Ovary (tissue), 9 donors: ENCODE measurements around the gene SERPINE3. TPM values are rescaled to one million over a fixed set of nuclear protein-coding genes. Genes with fewer than 3 reads are reported as not detected.

ENCODE experiments used
- DNase-seq, 5 donors: peaks; one replicate each; pipeline ENCODE4 v3.0.0-alpha.2; 2019 to 2020
- H3K27ac ChIP-seq, 2 donors: fragments of 200-600 bp; one replicate each; pipeline versions ENCODE4 v1.5.1 to v1.8.0; 2019 to 2022
- H3K27me3 ChIP-seq: fragments of 200-600 bp; one replicate; pipeline ENCODE4 v1.8.0; 2022
- H3K36me3 ChIP-seq: fragments of 200-600 bp; sonication (generic); one replicate; pipeline ENCODE4 v1.5.1; 2019
- H3K4me1 ChIP-seq: one replicate; pipeline ENCODE4 v1.8.1; 2013; ENCODE audit warnings: mild to moderate bottlenecking, moderate library complexity; ENCODE audit not compliant: insufficient read depth
- H3K4me3 ChIP-seq: fragments of 200-600 bp; sonication (generic); one replicate; pipeline ENCODE4 v1.5.1; 2017
- H3K9me3 ChIP-seq, 2 donors: fragments of 200-600 bp in 1 of 2; sonication (generic) in 1 of 2; one replicate each; pipeline versions ENCODE4 v1.5.1 to v1.8.1; 2013 to 2019; ENCODE audit warnings: mild to moderate bottlenecking in 1 of 2, moderate library complexity in 1 of 2
- CTCF ChIP-seq, 3 donors: fragments of 450-650 bp in 2 of 3; fragments of 200-600 bp in 1 of 3; IDR thresholded peaks; one replicate each; pipeline versions ENCODE4 v1.5.1 to v1.8.0; 2016 to 2022; ENCODE audit warnings: antibody characterized with exemption in 3 of 3, mild to moderate bottlenecking in 1 of 3
- EP300 ChIP-seq: sonication (generic); formaldehyde crosslinking; IDR thresholded peaks from one replicate; pipeline ENCODE4 v1.6.1; 2017; ENCODE audit warnings: antibody characterized with exemption
- POLR2A ChIP-seq: fragments of 450-650 bp; IDR thresholded peaks from one replicate; pipeline ENCODE4 v1.6.1; 2017; ENCODE audit warnings: antibody characterized with exemption, mild to moderate bottlenecking, moderate library complexity
- WGBS, 3 donors: extraction: QIAGEN DNeasy Blood & Tissue Kit in 1 of 3; methylation state at CpG; one replicate each; pipeline versions ENCODE4 v1.1.5 to v1.1.7; 2013 to 2017; 5-methylcytosine and 5-hydroxymethylcytosine counted together
- intact Hi-C, 4 donors: fragments of 100-400 bp; cut with DNase I; formaldehyde crosslinking; loops; one replicate each; pipeline versions ENCODE4 v1.11.0 to v1.15.1; 2022 to 2023
- polyA plus RNA-seq, 2 donors: library from polyadenylated mRNA; stranded (reverse); fragments of 200-250 nt in 1 of 2; fragments of 350-450 nt in 1 of 2; fragmentation: Illumina TruSeq in 1 of 2; extraction: RNeasy Lipid Tissue Mini Kit (QIAGEN cat#74804) in 1 of 2; gene quantifications; one replicate each; pipeline ENCODE4 v1.2.3, GENCODE V29; 2013 to 2014
- total RNA-seq, 7 donors: library from RNA; depleted of rRNA in 2 of 7; stranded (reverse); fragments of >200 nt in 2 of 7; fragmentation: NEBNext Ultra II Directional in 3 of 7; extraction: Animal tissue kit (Norgen Biotek cat#: 25700) in 3 of 7; gene quantifications; one replicate each; pipeline versions ENCODE4 v1.1.0 to v1.2.4, GENCODE V29; 2016 to 2023
- donor health status: DM: no; HTN: no; CAD: no; lungs with moderate emphysema.
- donor health status: DM: no; HTN: no; CAD: no.
- donor health status: Bipolar disorder and iron deficiency.
- donor health status: DM: yes; HTN: yes; CAD: no.
- donor health status: DM: no; HTN: no; CAD: no.
- donor health status: DM: yes; HTN: yes; CAD: no.

The SERPINE3 gene
- total and polyA plus RNA-seq, 9 donors = 0.11 to 0.18 TPM; not detected in 7

- WGBS, 3 donors = 91 to 95% (median 93%) methylated on average over 1 of the region's 1 CpG
- H3K4me1 ChIP-seq = no peaks in the 10 kb centered on the region
- H3K4me3 ChIP-seq = no peak overlapping the region
- DNase-seq = no peak
- no peaks in the 10 kb centered on the region for H3K27me3 ChIP-seq
- no peaks in the 10 kb centered on the region for H3K9me3 ChIP-seq
- TF ChIP-seq CTCF (IDR thresholded peaks at IDR 0.05) = no peak
- no peak for TF ChIP-seq POLR2A
- no peak for TF ChIP-seq EP300
- H3K36me3 ChIP-seq = no peaks in the 10 kb centered on the region
- no peak overlapping the region for H3K27ac ChIP-seq
- intact Hi-C loops = no loop called here
These were observed 21.0 kb downstream of the SERPINE3 start for GRCh38 chr13:51360489-51360888.

- Histone ChIP-seq H3K27ac (no peak overlapping the region), H3K27me3 (no peaks in the 10 kb centered on the region), H3K4me1 (no peaks in the 10 kb centered on the region), H3K4me3 (no peak overlapping the region), H3K36me3 (no peaks in the 10 kb centered on the region), H3K9me3 (no peaks in the 10 kb centered on the region)
- intact Hi-C loops = no loop called here
- DNase-seq = no peak
- TF ChIP-seq POLR2A (no peak), CTCF (IDR thresholded peaks at IDR 0.05) (no peak), EP300 (no peak)
These were observed 21.6 kb downstream of the SERPINE3 start for GRCh38 chr13:51361106-51361505.

GRCh38 chr13:51363625-51364024 lies 24.1 kb downstream of the SERPINE3 start:
- Histone ChIP-seq H3K4me1 (no peaks in the 10 kb centered on the region), H3K9me3 (no peaks in the 10 kb centered on the region), H3K27me3 (no peaks in the 10 kb centered on the region), H3K4me3 (no peak overlapping the region), H3K27ac (no peak overlapping the region), H3K36me3 (no peaks in the 10 kb centered on the region)
- TF ChIP-seq POLR2A (no peak), EP300 (no peak), CTCF (IDR thresholded peaks at IDR 0.05) (no peak)
- intact Hi-C loops = no loop called here
- DNase-seq = no peak

- intact Hi-C loops = no loop called here
- TF ChIP-seq CTCF (IDR thresholded peaks at IDR 0.05) (no peak), POLR2A (no peak), EP300 (no peak)
- no peak for DNase-seq
- H3K9me3 ChIP-seq = no peaks in the 10 kb centered on the region
- H3K27ac ChIP-seq = no peak overlapping the region
- WGBS, 3 donors = 81 to 91% (median 87%) methylated on average over 3 of the region's 3 CpGs
- no peaks in the 10 kb centered on the region for H3K36me3 ChIP-seq
- no peaks in the 10 kb centered on the region for H3K4me1 ChIP-seq
- no peaks in the 10 kb centered on the region for H3K27me3 ChIP-seq
- no peak overlapping the region for H3K4me3 ChIP-seq
These were observed 25.0 kb downstream of the SERPINE3 start for GRCh38 chr13:51364404-51365008.
